Left cardiac atrium (tissue), 4 donors: ENCODE data around the gene C1D. TPM values are rescaled to one million over a fixed set of nuclear protein-coding genes. Genes with fewer than 3 reads are reported as not detected.
"Not testable (repeated sequence)": the region's sequence is repeated elsewhere in the genome, so short reads cannot be mapped to it uniquely, and the experiment has no call there.

Source experiments
- ATAC-seq, 2 donors: fragments of 200-7000 bp; cut with Tn5 transposase; one replicate each; pipeline ENCODE4 v1.9.1; 2020; ENCODE audit warnings: mild to moderate bottlenecking in 2 of 2, moderate library complexity in 2 of 2
- DNase-seq: peaks from one replicate; pipeline ENCODE4 v3.0.0-alpha.2; 2020
- intact Hi-C, 2 donors: fragments of 100-400 bp; cut with DNase I; formaldehyde crosslinking; loops; one replicate each; pipeline versions ENCODE4 v1.14.1 to v1.15.1; 2022 to 2023
- long read RNA-seq: library from polyadenylated mRNA; unstranded; transcript quantifications from one replicate; pipeline ENCODE4 v2.0.0, GENCODE V29; 2021
- total RNA-seq, 2 donors: library from RNA; stranded (reverse); fragmentation: NEBNext Ultra II Directional; extraction: Animal tissue kit (Norgen Biotek cat#: 25700); gene quantifications; one replicate each; pipeline ENCODE4 v1.2.1, GENCODE V29; 2021
- donor health status: DM: no; HTN: yes; CAD: no.
- donor health status: DM: no; HTN: yes; CAD: no; lungs with severe emphysema.
- donor health status: DM: yes; HTN: yes; CAD: no.
- donor health status: Dilated cardiomyopathy.

Gene C1D, protein sequence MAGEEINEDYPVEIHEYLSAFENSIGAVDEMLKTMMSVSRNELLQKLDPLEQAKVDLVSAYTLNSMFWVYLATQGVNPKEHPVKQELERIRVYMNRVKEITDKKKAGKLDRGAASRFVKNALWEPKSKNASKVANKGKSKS
- 10 to 100 TPM; 13.8 to 14.6 TPM for total RNA-seq
- long read RNA-seq, partial matches to known transcripts, result 0 of 4 reads
- long read RNA-seq, other reads (novel, unspliced or antisense), result 2 of 4 reads

DNA sequence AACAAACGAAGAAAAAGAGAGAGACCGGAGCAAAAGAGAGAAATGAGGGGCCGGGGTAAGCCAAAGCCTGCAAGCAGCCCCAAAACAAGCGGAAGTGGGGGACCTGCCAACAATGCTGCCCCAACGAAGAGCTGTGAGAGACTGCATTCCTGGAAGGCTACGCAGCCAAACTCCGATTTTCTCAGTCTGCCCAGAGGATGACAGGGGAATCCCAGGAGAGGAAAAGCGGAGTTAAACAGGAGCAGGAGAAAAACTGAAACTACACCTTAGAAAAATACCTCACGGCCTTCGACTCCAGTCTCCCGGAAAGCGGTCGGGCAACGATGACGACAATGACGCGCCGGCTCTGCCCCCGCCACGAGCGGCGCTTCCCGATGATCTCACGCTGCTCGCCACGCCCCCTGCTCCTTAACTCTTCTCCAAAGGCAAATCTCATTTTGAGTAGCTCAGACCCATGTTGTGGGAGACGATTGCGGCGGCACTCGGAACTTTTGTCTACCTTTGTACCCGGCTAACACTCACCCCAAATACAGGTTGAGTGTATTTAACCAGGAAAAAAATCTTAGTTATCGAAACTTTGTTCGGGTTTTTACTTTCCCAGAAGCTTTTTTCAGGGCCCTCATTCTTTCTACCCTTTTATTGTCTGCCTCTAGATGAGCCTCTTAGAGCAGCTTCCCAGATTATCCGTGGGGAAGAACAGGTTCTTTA lies at the start of gene C1D:
C1D (minus strand) TSS at position 325 of the 708 bp plus-strand sequence. CDS start 15,694 bp downstream, outside the sequence.
- ATAC-seq (peak; percentile 99), DNase-seq (peak; percentile 95)
- intact Hi-C loops, result no loop called here

DNA sequence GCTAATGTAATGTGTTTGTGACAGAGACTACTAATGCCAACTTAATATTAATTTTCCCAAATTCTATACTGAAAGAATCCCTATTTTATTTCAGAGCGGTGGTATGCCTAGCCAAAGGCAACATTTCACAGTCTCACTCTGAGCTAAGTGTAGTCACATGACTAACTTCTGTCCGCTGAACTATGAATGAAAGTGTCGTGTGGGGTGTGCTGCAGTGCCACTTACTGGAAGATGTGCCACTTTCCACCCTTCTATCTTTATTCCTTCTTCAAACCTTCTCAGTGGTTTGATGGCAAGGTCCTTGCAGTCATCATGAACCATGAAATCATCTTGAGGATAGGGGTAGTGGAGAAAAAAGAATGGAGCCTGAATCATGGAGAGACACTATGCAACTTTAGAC lies 47.3 kb upstream of the C1D start:
- DNase-seq (no peak), ATAC-seq (no peak)
- intact Hi-C loops, result no loop called here

DNA sequence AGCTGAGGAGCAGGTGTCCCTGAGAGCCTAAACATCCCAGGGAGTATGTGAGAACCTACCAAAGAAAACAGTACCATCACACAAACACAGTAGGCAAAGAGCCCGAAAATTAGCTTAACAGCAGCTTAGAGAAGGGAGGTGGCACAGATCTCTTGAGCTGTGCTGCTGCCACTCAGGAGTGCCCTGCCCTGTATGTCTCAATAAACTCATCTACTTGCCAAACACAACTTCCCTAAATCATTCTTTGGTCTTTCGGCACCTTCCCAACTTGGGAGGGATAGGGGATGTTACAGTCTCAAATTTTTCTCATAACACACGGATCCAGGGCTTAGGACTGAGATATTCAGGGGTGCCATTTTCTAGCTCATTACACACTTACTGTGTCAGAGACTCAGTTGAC lies 45.3 kb upstream of the C1D start:
- ATAC-seq, result no peak
- intact Hi-C loops, result no loop called here
- no peak for DNase-seq

DNA sequence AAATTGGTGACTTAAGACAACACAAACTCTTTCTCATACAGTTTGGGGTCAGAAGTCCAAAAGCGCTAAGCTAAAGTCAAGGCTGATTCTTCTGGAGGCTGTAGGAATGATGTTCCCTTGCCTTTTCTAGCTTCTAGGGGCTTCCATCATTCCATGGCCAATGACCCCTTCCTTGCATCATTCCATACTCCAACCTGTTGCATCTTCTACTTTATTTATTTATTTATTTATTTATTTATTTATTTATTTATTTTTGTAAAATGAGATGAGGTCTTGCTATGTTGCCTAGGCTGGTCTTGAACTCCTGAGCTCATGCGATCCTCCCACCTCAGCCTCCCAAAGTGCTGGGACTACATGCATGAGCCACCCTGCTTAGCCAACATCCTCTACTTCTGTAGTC lies 44.7 kb upstream of the C1D start:
- ATAC-seq (no peak), DNase-seq (no peak)
- intact Hi-C loops, result no loop called here

DNA sequence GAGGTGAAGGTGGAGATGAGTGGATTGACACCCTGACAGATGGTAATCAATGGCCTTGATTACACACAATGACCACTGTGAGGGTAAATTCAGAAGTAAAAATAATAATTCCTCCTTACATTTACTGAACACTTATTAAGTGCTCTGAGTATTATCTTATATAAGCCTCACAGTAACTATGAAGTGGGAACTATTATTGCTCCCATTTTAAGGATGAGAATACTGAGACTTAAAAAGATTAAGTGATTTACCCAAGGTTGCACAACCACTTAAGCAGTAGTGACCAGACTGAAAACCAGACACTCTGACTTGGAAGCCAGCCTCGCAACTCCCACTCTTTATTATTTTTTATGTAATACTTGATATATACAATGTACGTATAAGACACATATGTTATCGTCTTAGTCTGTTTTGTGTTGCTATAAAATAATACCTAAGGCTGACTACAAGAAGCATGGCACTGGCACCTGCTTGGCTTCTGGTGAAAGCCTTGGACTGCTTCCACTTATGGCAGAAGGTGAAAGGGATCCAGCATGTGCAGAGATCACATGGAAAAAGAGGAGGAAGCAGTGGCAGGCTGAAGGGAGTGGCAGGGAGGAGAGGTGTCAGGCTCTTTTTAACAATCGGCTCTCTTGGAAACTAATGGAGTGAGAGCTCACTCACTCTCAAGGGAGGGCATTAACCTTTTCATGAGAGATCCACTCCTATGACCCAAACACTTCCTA lies 41.5 kb upstream of the C1D start:
- intact Hi-C loops, result no loop called here
- DNase-seq, result no peak
- ATAC-seq, result no peak

DNA sequence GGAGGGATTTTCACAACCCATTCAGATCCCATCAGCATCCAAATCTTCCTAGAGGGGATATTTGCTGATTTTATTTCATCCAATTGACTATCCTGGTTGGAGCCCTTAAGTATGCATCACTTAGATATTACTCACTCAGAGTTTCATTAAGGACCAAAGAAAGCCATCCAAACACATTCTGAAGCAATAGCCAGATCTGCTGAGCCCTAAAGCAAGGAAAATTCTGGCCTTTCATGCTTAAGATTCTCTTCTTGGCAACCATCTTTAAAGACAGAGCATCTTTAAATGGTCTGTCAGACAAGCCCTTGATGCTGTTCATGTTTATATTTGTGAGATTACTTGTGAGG lies 40.9 kb upstream of the C1D start:
- intact Hi-C loops, result no loop called here
- ATAC-seq, result no peak
- no peak for DNase-seq

DNA sequence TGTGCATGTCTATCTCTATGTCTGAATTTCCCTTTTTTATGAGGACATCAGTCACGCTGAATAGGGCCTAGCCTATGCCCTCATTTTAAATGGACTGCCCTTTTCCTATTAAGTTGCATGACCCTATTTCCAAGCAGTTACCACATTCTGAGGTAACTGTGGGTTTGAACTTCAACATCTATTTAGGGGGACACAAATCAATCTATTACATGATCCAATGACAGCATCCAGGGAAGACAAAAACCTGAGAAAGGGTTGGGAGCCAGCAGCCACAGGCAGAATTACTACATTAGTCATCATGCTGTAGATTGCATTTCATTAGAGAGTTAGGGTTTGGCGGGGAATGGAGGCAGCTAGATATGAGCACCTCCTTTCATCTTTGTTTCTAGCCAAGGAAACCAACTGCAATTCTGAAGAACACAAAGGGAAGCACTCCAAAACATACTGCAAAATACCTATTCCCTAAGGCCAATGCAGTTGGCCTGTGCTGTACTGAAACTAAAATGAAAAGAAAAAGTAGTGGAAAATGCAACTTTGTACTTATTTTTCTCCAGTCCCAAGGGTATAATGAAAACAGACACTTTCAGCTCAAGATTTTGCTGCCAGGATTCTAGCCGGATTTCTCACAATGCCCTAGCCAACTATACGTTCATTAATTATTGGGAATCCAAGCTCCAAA lies 40.4 kb upstream of the C1D start:
- ATAC-seq (peak in 1 of 2 donors; percentile 5), DNase-seq (no peak)
- intact Hi-C loops, result no loop called here

DNA sequence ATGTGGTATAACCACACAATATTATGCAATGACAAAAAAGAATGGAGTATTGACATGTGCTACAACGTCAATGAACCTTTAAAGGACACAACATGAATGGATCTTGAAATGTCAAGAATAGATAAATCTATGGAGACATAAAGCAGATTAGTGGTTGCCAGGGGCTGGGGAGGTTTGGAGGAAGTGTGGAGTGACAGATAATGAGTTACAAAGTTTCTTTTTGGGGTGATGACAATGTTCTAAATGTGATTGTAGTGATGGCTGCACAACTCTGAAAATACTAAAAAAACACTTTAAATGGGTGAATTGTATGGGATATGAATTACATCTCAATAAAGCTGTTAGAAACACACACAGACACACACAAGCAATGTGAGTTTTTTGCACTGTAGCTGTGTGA lies 37.4 kb upstream of the C1D start:
- ATAC-seq (no peak), DNase-seq (no peak)
- intact Hi-C loops, result no loop called here

DNA sequence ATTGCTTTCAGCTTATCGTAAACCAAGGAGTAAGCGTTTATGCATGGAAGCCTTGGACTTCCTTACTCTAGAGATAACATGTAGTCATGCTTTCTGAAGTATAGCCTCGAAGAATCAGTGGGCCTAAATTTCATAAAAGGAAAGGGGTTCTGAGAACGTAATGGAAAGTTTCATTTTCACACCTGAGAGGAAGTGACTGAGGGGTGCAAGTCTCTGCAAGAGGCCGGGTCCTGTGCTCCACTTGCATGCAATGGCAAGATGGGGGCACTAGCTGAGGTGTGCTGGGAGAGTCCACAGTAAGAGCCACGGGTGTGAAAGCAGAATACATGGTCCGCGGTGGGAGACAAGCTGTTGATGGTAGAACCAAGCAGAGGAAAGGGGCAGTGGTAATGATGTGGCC lies 36.5 kb upstream of the C1D start:
- ATAC-seq (no peak), DNase-seq (no peak)
- intact Hi-C loops, result no loop called here

DNA sequence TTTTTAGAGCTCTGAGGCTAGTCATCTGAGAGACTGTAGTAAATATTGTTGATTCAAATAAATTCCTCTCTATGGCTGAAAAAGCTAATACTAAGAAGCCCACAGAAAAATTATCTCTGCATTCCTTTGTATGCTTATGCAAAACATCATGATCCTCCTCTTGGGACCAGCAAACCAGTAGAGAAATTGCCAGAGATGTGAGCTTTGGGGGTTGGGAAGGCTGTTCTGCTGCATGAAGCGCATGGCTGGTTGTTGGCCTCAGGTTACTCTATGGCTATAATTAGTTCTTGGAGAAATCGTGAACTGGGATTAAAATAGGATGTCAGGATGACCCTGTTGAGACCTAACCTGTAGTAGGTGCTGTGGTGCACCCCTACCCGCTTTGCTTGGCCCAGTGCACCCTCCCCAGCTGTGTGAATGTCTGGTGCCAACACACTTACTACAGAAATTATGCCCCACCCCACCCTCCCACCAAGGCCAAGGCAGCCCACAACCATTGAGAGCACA lies 35.5 kb upstream of the C1D start:
- intact Hi-C loops, result no loop called here
- no peak for ATAC-seq
- DNase-seq, result no peak

DNA sequence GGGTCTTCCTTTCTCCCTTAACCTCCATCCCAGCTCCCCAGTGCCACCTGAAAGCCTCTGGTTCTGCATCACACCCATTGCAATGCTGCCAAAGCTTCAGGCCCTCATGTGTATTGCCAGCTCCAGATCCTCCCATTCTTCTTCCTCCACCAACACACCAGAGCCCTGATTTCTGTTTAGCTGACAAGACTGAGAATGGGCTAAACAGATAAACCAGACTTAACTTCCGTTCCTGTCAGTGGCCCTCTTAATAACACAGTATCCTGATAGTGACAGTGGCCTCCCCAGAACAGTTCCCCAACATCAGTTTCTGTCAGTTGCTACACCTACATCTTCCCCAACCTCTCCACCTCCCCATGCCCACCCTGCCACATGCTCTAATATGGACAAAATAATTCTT lies 31.3 kb upstream of the C1D start:
- no peak for ATAC-seq
- intact Hi-C loops, result no loop called here
- DNase-seq, result no peak

DNA sequence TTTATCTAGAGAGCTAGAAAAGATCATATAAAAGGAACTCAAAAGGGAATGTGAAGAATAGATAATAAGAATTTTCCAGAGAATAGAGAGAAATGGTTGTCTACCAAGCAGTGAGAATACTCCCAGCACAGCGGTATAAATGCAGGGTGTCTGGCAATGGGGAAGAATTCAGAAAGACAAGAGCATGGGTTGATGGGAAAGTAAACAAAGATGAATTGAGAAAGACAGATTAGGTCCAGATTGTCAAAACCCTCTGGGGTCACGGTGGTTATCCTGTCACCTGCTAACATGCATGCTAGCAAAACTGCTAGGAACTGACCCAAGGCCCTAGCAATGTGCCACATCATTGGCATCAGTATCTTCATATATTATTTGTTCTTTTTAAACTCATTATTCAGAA lies 30.8 kb upstream of the C1D start:
- intact Hi-C loops, result no loop called here
- ATAC-seq, result no peak
- no peak for DNase-seq

DNA sequence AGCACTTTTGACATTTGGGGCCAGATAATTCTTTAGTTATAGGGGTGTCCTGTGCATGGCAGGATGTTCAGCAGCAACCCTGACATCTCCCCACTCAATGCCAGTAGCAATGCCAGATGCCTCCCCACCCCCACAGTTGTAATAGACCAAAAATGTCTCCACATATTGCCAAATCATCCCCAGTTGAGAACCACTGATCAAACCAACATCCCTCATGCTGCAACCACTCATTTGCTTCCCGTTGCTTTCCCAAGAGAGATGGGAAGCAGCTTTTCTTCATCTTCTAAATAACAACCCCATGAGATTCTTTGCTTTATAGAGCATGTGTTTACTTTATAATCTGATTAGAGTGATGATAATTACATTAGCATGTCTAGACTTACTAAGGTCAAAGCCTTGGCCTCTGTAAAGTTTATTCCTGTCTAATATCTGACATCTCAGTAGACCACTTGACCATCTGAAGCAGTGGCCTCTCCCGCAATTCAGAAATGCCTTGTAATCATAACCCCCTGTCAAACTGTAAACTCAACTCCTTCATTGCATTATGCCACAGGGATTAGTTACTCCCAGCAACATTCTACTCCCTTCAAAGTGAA lies 28.7 kb upstream of the C1D start:
- no peak for ATAC-seq
- DNase-seq, result no peak
- intact Hi-C loops, result no loop called here

DNA sequence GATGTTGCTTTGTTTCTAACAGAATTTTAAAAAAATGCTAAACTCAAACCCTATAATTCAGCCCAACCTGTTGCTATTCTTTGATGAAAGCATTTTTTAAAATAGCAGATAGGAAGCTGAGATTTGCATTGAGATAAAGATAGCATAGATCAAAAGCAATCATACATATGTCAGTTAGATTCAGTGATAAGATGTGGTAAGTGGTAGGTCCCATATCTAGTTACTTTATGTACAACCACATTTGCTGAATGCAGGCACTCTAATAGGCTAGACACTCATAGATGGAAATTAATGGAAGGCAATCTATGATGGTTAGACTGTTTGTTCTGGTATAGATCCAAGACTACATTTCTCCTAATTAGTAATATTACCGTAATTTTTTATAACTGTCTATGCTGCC lies 27.2 kb upstream of the C1D start:
- no peak for ATAC-seq
- DNase-seq, result no peak
- intact Hi-C loops, result no loop called here

DNA sequence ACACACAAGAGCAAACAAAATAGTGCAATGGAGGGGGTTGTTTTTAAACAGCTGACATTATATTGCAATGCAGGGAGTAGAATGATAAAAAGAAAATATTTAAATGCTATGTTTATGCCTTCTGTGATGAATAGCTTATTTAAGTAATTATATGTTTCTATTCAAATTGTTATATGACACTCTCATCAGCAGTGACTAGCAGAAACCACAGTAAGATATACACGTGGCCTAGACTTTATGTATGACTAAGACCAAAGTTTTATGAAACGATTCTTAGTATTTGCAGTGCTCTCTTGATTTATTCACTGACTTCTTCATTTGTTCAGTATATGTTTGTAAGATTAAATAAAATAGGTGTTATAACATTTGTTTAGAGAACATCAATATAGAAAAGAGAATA lies 26.1 kb upstream of the C1D start:
- DNase-seq, result no peak
- no peak for ATAC-seq
- intact Hi-C loops, result no loop called here

DNA sequence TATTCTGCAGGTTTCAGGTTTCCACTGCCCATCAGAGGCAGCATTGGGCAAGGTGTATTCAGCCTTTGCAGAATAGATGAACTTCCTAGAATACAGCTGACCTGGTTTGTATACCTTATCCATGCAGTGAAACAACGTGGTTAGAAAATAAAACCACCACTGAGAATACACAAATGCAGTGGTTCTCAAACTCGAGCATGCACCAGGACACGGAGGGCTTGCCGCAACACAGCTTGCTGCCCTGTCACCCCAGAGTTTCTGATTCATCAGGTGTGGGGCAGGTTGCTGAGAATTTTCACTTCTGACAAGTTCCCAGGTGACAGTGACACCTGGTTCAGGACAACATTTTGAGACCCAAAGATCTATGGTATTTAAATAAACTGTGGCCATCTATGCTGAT lies 23.4 kb upstream of the C1D start:
- DNase-seq, result no peak
- intact Hi-C loops, result no loop called here
- ATAC-seq, result no peak

DNA sequence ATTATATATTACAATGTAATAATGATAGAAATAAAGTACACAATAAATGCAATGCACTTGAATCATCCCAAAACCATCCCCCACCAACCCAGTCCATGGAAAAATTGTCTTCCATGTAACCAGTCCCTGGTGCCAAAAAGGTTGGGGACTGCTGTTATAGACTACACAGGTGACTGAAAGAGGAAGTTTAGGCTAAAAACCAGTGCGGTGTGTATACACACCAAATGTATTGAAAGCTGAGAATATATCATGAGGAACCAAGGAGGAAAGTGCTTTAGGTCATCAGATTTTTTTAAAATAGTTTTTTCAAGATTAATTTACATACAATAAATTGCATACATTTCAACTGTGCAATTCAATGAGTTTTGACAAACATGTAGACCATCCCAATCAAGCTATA lies 20.5 kb upstream of the C1D start:
- ATAC-seq (no peak), DNase-seq (no peak)
- intact Hi-C loops, result no loop called here

DNA sequence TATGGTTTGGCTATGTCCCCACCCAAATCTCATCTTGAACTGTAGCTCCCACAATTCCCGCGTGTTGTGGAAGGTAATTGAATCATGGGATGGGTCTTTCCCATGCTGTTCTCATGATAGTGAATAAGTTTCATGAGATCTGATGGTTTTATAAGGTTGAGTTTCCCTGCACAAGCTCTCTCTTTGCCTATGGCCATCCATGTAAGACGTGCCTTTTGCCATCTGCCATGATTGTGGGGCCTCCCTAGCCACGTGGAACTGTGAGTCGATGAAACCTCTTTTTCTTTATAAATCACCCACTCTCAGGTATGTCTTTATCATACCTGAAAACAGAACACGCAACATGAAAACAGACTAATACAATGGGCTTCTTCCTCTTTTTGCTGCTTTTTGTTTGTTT lies 11.2 kb upstream of the C1D start:
- intact Hi-C loops, result no loop called here
- no peak for ATAC-seq
- DNase-seq, result no peak

DNA sequence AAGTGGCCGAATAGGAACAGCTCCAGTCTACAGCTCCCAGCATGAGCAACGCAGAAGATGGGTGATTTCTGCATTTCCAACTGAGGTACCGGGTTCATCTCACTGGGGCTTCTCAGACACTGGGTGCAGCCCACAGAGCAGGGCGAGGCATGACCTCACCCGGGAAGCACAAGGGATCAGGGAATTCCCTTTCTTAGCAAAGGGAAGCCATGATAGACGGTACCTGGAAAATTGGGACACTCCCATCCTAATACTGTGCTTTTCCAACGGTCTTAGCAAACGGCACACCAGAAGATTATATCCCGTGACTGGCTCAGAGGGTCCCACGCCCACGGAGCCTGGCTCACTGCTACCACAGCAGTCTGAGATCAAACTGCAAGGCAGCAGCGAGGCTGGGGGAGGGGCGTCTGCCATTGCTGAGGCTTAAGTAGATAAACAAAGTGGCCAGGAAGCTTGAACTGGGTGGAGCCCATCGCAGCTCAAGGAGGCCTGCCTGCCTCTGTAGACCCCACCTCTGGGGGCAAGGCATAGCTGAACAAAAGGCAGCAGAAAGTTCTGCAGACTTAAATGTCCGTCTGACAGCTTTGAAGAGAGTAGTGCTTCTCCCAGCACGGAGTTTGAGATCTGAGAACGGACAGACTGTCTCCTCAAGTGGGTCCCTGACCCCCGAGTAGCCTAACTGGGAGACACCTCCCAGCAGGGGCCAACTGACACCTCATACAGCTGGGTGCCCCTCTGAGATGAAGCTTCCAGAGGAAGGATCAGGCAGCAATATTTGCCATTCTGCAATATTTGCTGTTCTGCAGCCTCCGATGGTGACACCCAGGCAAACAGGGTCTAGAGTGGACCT lies 1.2 kb upstream of the C1D start:
- DNase-seq, result peak; percentile 28
- ATAC-seq, intact Hi-C loops: not testable (repeated sequence)
